GM19397 (cell line): Measurements from ENCODE around the gene SYNE1.
A peak's percentile ranks its signal among the peaks of the same experiment; 100 is the strongest.
"Not testable (repeated sequence)": the region's sequence is repeated elsewhere in the genome, so short reads cannot be mapped to it uniquely, and the experiment has no call there.

Experiments
- ATAC-seq: cut with Tn5 transposase; IDR thresholded peaks from one replicate; pipeline ENCODE4 v1.9.1; 2021; ENCODE audit warnings: mild to moderate bottlenecking, moderate library complexity; ENCODE audit not compliant: unreplicated experiment

Gene SYNE1

GRCh38 chr6:152571089-152571488, 66.1 kb downstream of the SYNE1 start:
- no peak for ATAC-seq

GRCh38 chr6:152566103-152566875, 70.9 kb downstream of the SYNE1 start:
- ATAC-seq = no peak

GRCh38 chr6:152563177-152563576, 74.0 kb downstream of the SYNE1 start:
- no peak for ATAC-seq

- not testable (repeated sequence) for ATAC-seq
These were observed 78.4 kb downstream of the SYNE1 start for GRCh38 chr6:152558798-152559197.

DNA sequence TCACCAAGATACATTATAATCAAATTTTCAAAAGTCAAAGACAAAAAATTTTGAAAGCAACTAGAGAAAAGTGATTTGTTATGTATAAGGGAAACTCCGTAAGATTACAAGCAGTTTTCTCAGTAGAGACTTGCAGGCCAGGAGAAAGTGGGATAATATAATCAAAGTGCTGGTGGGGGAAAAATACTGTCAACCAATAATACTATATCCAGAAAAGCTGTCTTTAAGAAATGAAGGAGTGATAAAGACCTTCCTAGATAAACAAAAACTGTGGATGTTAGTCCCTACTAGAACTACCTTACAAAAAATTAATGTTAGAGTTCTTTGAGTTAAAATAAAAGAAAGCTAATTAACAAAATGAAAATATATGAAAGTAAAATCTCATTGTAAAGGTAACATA, 79.7 kb downstream of the SYNE1 start:
- no peak for ATAC-seq

DNA sequence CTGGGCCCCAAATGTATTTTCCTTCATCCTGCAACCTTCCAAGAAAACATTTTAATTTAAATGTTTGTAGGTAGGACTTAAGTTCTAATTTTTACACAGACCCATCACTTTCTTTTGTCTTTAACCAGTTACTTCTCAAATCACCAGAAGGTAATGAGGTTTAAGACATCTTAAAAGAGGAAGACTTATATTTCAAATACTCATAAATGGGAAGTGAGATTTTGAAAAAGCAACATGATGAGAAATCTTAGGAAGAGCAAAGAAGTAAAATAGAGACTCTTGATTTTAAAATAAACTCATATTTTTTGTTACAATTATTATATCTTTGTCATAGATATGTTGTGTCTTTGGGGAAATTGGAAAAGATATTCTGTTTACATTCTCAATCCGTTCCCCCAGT, 82.3 kb downstream of the SYNE1 start:
- no peak for ATAC-seq

DNA sequence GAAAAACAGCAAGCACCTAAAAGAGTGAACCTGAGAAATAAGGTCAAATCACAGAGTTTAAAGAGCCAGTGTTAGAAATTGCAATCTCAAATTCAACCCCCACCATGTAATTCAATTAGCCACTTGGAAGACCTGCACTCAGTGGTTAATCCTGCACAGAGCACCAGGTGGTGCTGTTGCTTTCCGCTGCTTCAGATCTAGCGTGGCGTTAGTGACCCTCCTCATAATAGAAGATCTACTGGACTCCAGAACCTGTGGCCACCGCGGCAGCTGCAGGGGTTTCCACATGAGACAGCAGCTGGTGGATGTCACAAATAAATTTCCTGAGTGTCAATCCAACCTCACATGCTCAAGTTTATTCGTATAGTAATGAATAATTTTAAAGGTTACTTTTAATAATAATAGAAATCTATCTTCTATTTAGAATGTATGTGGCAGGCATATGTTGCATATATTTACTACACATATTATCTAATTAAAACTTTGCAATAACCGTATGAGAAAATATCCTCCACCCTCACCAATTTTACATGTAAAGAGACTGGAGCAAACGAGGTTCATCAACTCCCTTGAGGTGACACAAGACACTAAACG, 84.4 kb downstream of the SYNE1 start:
- peak; percentile 96 for ATAC-seq

DNA sequence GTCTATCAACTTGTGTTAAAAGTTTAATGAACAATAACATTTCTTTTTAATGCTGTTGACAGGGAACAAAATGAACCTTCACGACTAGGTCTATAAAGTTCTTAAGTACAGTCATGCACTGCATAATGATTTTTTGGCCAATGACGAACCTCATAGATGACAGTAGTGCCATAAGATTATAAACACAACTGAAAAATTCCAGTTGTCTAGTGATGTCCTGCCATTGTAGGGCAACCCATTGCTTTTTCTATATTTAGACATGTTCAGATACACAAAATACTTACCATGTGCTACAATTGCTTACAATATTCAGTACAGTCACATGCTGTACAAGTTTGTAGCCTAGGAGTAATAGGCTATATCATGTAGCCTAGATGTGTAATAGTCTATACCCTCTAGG, 93.6 kb downstream of the SYNE1 start:
- ATAC-seq = no peak

DNA sequence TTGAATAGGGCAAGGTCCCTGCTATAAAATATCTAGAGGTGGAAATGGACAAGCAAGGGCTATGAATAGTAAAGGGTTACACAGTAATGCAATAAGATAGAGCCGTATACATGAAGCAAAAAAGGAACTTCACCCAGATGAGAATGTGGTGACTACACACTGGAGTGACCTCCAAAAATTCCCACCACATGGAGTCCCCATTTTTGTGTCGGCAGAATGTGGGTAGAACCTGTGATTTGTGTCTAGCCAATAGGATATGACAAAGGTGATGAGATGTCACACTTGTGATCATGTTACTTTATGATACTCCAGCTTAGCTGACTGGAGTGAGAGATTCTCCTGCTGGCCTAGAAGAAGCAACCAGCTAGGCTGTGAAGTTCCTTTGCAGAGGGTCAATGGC, 96.8 kb downstream of the SYNE1 start:
- no peak for ATAC-seq

DNA sequence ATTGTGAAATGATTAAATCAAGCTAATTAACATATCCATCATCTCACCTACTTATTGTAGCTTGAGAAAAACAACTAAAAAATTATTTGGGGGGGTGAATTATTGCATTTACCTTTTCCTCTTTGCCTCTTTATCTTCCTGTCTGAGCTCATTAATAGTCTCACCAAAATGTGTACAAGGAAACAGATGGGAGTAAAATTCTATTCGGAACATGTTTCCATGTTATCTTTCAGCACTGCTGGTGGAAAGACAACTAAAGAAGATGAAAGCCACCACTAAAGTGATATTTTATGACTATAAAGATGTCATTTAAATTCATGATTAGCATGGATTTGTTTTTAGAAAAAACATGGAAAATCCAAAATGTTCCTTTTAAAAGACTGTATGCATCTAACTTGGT, 102.6 kb downstream of the SYNE1 start:
- ATAC-seq = no peak

DNA sequence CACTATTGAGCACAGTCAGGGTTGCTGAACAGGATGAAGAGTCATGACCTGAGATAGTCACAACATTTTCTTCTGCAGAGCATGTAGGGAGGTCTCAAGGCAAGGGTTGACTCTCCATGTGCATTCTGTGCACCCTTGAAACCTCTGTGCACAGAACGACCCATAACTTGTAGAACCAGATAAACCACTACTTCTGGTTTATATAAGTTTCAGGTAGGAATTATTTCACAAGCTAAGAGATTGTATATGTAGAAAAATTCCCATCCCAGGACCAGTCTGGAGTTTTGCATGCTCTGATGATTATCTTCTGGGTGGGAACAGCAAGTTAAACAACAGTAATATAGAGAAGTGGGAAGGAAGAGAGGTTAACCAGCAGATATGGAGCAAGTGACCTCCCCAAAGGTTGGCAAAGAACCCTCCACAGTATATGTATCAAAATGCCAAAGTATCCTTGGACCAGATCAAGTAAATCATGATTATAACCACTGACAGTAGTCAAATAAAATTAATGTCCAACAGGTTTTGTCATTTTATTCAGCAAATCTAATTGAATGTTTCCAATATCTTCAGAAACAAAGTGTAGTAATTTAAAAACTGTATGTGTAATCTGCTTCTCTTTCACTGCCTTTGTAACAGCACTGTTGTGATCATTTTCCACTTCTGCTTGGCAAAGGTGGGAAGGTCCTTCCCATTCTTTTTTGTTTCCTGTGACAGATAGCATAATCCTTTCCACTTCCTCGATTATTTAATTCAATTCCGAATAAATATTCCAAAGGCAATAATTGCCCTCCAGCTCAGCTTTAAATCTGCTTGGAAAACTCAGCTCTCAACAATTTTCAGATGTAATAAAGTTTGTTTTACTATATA, 104.4 kb downstream of the SYNE1 start:
- ATAC-seq = no peak

GRCh38 chr6:152531659-152532058, 105.5 kb downstream of the SYNE1 start:
- no peak for ATAC-seq

GRCh38 chr6:152529369-152529768, 107.8 kb downstream of the SYNE1 start:
- ATAC-seq = no peak

DNA sequence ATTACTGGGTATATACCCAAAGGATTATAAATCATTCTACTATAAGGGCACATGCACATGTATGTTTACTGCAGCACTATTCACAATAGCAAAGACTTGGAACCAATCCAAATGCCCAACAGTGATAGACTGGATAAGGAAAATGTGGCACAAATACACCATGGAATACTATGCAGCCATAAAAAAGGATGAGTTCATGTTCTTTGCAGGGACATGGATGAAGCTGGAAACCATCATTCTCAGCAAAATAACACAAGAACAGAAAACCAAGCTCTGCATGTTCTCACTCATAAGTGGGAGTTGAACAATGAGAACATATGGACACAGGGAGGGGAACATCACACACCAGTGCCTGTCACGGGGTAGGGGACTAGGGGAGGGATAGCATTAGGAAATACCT, 123.0 kb downstream of the SYNE1 start:
- ATAC-seq = not testable (repeated sequence)

DNA sequence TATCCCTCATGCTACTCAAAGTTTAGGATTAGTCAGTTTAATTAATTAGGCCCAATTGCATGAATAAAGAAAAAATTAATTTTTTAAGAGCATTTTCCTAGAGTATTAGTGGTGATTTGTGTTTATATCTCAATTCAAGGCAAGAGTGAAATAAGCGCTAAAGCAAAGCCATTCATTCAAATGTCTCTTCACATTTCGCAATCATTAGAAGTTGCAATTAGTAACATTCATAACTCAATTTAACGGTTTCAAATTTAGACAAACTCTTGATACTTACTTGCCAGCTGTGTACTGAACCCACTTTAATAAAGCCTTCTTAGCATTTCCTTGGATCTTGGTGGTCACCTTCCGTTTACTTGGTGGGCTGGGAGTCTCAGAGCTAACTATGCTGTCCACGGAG, 127.2 kb downstream of the SYNE1 start:
- no peak for ATAC-seq

GRCh38 chr6:152508477-152508876, 128.7 kb downstream of the SYNE1 start:
- ATAC-seq = no peak

DNA sequence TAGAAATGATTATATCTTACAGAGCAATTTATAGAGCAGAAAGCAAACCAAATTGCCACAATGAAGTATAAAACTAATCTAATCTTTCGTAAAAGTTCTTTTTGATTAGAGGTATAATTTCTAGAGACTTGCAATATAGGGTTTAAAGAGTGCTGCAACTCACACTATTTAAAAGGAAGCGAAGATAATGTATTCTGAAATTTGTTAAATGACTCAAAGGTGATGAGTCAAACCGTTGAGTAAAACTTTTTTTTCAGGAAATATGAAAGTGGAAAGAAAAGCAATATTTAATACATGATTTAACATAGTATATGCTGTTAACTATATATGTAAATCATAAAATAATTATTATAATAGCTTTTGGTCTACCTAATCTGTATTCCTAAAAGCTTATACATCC, 133.6 kb downstream of the SYNE1 start:
- ATAC-seq = no peak

- no peak for ATAC-seq
These were observed 134.6 kb downstream of the SYNE1 start for GRCh38 chr6:152502421-152503188.

DNA sequence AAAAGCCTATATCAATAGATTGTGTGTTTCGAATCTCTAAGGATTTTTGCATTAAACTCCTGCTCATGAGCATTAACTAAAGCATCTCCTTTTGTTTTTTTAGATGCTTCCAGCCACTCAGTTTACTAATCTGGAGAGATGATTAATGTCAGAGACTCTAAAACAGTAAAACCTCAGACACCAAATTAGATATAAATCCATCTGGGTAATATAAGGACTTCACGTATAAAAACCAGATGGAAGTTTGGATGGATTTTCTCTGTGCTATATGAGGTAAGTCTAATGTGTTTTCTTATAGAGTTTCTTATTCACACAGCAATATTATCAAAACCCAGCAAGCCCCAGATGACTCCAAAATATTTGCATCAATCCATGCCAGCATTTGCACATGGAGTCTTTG, 137.2 kb downstream of the SYNE1 start:
- no peak for ATAC-seq

GRCh38 chr6:152496731-152497130, 140.4 kb downstream of the SYNE1 start:
- no peak for ATAC-seq

DNA sequence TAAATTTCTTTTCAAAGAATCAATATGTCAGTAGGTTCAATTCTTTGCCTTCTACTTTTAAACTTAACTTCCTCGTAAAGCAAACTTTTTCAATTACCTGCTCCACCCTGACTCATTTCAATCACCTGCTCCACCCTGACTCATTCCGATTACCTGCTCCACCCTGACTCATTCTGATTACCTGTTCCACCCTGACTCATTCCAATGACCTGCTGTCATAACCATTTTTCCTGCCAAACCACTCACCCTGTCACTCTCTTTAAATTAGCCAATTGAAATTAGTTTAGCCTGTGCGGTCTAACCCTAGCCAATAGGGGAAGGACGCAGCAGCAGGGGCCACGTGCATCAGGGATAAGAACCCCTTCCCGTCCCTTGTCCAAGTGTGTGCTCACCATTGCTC, 141.7 kb downstream of the SYNE1 start:
- ATAC-seq = not testable (repeated sequence)
